ENCODE measurements around the gene POLR2E.
"Not testable (repeated sequence)": the region's sequence is repeated elsewhere in the genome, so short reads cannot be mapped to it uniquely, and the experiment has no call there.

POLR2E gene

DNA sequence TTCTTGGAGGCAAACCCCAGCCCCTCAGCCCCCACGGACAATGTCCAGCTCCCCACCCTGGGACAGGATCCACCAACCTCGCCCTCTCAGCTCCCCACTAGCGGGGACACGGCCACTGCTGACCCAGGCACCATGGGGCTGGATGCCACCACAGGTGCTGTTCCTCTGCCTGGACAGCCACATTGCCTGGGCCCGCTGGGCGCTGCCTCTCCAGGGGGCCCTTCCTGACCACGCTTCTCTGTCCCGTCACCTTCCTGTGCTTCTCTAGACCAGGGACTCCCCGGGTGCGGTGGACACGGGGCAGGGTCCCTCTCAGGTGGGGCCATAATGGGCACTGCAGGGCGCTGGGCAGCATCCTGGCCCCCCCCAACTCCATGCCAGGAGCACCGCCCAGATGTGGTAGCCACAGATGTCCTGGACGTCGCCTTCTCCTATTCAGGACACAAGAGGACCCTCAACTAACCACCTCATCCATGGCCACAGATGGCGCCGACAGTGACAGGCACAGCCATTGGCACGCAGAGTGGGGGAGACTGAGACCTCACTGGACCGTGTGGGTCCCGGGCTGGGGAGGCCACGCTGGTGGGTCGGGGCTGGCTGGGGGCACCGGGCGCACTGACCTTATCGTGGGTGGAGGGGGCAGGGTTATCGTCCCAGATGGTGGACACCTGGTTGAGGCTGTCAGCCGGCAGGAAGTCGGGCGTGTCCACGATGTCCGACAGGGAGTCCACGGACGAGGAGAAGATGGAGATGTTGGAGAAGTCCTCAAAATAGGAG, 32.0 kb upstream of the POLR2E start:
- no peak for DNase-seq (ENCODE audit: low read depth in 1 of 2, low spot score in 1 of 2)

DNA sequence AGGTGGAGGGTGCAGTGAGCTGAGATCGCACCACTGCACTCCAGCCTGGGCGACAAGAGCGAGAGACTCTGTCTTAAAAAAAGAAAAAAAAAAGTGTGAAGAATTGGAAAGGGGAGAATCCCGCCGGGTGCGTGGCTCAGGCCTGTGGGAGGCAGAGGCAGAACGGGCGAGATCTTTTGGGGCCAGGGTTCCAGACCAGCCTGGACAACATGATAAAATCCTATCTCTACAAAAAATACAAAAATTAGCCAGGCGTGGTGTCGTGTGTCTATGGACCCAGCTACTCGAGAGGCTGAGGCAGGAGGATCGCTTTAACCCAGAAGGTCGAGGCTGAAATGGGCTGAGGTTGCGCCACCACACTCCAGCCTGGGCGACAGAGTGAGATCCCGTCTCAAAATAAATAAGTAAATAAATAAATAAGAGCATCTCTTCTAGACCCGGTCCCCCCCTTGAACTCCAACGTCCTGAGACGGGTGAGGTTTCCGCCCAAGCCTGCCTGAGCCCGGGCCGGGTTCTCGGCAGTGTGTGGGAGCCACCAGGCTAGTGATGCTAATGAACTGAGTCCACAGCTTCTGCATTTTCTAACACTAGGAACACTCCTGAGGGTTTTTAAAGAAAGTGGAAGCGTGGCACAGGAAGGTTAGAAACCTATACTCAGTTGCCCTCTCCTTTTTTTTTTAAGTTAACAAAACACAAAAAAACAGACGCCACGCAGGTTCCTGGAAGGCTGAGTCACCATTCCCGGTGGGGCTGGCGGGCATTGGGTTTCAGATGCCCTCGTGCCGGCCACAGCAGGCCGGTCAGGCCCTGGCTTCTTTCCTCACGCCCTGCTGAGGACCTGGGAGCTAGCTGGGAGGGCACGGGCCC, 30.7 kb upstream of the POLR2E start:
- DNase-seq (ENCODE audit: low read depth in 1 of 2, low spot score in 1 of 2): no peak

DNA sequence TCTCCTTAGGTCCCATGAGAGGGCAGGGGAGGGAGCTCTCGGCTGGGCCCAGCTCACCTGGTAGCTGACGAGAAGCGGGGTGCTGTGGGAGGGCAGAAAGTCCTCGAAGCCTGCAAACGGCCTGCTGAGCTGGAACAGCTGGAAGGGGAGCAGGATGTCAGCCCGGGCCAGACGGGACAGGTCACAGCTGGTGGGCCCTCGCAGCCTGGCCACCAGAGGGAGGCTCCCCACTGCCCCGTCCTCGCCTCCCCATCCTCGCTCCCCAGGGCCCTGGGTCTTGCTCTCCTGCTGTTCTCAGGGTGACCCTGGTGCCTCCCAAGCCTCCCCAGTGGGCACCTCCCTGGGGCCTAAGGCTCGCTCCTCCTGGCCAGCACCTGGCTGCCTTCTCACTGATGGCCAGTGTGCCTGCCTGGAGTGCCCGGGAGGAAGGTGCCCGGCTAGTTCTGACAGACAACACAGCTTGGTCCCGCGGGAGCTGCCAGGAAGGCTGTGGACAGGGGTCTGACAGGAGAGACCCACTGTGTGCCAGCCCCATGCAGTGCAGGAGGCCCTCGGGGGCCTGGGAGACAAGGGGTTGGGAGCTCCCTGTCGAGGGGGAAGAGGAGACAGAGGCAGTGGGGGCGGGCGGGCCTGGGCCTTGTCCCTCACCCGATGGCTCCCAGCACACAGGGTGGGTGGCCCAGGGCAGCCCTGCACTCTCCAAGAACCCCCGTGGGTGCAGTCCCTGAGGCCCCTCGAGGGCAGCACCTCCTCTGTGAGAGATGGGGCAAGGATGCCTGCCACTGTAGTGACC, 28.9 kb upstream of the POLR2E start:
- no peak for DNase-seq (ENCODE audit: low read depth in 1 of 2, low spot score in 1 of 2)

DNA sequence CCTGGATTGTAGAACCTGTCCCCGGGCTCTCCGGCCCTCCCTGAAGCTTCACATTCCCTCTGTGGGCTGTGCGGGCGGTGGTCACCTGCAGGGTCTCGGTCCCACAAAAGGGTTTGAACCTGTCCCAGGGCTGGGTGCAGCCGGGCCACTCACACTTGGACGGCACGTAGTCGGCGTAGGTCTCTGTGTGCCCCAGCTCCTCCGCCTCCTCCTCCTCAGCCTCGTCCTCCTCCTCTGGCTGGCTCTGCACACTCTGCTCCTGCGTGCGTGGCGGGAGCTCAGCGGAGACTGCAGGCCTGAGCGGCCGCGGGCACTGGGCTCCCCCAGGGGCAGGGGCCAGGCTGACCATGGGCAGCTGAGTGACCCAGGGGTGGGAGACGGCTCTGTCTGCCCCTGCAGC, 28.2 kb upstream of the POLR2E start:
- no peak for DNase-seq (ENCODE audit: low read depth in 1 of 2, low spot score in 1 of 2)

DNA sequence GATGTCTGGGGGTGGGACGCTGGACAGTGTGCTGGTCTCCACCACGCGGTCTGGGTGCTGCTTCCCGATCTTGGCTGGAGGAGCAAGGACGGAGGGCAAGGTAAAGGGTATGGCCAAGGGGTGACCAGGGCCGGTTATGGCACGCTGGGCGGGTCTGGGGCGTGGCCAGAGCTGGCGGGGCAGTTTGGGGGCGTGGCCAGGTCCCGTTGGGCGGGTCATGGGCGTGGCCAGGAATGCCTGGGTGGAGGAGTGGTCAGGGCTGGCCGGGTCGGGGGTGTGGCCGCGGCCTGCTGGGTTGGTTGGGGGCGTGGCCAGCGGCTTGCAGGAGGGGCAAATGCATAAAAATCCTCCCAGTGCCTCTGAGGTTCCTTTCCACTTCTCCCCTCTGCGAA, 27.8 kb upstream of the POLR2E start:
- DNase-seq (ENCODE audit: low read depth in 1 of 2, low spot score in 1 of 2): no peak

DNA sequence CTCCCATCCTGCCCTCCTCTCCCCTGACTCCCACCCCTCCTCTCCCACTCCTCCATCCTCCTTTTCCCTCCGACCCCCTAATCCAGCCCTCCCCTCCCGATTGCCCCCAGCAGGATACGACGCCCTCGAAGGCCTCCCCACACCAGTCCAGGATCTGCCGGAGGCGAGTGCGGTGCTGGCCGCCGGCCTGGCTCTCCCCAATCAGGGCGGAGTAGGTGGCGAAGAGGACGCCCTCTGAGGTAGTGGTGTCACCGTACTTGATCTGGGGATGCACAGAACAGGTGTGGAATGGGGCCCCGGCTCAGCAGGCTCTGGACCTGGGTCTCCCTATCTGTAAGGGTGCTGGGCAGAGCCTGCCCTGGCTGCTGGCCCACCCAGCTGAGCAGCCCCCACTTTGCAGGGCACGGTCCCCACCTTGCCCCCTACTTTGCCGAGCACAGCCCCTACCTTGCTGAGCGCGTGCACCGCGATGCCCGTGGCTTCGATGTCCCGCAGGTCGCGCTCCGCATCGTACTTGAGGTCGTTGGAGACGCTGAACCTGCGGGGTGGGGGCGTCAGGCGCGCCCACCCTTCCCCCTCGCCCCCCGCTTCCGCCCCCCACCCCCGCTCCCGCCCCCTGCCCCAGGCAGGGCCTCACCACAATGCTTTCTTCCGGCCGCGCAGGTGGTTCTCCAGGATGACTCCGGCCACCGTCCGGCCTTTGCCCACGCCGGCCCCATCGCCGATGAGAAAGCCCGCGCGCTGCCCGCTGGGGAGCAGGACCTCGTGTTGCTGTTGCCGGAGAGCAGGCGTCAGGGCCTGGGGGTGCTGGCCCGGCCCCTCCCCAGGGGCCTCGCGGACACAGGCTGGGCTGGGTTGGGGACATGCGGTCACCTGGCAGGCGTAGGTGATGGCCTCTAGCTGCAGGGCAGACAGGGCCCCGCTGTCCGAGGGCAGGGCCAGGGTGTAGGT, 27.1 kb upstream of the POLR2E start:
- no peak for DNase-seq (ENCODE audit: low read depth in 1 of 2, low spot score in 1 of 2)

DNA sequence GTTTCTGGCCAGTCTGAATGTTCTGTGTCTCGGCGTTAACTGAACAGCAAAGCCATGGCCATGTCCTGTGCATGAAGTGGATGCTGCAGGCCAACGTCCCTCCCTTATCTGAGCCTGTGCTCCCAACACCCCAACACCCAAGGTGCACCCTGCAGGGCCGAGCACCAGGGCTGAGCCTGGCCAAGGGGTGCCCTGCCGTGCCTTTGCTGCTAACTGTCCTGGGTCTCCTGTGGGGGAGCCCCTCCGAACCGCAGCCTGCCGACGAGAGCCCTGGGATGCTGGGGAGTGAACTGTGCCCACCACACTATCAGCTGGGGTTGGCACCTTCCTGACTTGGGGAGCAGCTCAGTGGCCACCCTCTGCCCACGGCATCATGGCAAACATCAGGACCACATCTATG, 26.2 kb upstream of the POLR2E start:
- DNase-seq (ENCODE audit: low read depth in 1 of 2, low spot score in 1 of 2): no peak

DNA sequence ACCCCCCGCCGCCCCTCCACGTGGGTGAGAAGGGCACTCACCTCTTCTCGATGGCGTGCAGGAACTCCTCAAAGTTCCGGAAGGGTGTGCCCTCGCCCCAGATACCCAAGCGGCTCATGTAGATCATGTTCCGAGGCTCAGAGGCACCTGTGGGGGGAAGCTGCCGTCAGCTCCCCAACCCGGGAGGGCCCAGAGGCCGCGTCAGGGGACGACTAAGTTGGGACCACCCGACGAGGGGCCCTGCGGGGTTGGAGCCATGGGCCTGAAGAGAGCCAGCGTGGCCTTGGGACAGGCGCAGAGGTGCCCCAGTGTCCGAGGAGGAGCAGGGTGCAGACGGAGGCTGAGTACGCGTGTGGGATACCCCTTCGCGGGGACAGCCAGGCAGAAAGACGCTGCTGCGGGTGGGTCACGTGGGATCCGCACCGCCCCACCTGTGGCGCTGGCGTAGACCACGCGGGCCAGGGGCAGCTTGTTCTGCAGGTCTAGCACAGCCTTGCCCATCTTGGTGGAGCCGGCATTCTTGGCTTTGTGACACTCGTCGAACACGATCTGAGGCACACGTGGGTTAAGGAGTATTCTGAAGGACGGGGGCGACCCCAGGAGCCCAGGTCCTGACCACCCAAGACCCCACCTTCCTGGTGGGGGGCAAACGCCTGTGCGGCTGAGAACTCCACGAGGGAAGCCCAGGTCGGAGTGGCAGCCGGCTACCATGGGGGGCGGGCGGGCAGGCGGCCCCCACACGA, 24.5 kb upstream of the POLR2E start:
- no peak for DNase-seq (ENCODE audit: low read depth in 1 of 2, low spot score in 1 of 2)

DNA sequence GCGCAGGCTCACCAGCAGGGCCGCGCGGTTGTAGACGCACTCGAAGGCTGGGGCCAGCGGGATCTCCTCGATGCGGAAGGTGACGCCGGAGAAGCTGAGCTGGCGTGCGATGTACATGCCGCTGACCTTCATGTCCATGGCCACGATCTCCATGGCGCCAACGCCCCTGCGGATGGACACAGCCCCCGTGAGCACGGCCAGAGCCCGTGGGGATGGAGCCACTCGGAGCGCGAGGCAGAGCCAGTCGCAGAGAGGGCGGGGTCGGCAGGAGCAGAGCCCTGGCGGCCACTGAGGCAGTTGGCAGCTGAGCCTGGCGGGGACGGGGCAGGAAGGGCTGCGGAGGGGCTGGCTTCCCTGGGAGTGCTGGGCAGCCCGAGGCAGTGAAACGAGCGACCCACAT, 23.8 kb upstream of the POLR2E start:
- no peak for DNase-seq (ENCODE audit: low read depth in 1 of 2, low spot score in 1 of 2)

DNA sequence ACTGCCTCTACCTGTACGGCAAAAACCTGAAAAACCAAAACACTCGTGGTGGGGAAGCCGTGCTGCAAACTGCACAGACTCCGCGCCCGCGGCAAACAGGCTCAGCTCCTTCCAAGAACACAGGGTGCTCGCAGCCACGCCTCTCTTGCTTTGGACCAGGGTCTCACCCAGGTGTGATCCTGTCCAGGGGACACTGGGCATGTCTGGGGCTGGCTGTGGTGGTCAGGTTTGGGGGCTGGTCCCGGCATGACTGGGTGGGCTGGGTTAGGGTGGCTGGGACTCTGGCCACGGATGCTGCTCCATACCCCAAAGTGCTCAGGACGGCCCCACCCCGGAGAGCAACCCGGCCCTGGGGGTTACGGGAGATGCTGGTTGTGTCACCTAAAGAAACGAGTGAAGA, 22.5 kb upstream of the POLR2E start:
- no peak for DNase-seq (ENCODE audit: low read depth in 1 of 2, low spot score in 1 of 2)

DNA sequence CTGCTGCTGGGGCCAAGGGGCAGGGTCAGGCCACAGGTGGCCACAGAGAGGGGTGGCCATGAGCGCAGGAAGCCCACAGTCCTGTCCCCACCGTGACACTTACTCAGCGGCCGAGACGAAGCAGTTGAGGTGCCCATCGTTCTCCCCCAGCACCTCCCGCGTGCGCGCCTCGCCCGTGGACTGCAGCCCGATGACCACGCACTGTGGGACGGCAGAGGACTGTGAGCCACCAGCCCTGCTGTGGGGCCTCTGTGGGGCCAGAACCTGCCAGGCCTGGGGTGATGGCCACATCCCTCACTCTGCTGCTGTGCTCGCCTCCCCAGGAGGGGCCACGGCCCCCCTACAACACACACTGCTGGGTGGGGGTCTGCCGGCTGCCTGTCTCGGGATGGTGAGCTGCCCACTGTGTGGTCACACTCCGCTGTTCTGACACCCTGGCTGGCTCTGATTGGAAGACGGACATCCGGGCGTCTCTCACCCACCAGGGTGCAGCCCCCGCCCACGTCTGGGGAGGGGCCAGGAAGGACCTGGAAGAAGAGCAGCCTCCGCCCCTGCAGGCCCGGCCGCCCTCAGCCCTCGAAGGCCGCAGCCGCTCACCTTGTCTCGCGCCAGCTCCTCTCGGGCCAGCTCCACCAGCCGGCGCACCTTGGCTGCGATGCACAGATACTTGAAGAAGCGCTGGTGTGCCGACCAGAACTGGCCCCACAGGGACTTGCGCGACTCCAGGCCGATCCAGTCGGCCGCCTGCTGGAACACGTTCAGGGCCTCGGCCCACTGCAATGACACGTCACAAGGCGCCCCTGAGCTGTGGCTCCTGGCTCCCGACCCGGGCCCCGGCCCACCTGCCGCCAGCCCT, 21.8 kb upstream of the POLR2E start:
- DNase-seq (ENCODE audit: low read depth in 1 of 2, low spot score in 1 of 2): no peak

DNA sequence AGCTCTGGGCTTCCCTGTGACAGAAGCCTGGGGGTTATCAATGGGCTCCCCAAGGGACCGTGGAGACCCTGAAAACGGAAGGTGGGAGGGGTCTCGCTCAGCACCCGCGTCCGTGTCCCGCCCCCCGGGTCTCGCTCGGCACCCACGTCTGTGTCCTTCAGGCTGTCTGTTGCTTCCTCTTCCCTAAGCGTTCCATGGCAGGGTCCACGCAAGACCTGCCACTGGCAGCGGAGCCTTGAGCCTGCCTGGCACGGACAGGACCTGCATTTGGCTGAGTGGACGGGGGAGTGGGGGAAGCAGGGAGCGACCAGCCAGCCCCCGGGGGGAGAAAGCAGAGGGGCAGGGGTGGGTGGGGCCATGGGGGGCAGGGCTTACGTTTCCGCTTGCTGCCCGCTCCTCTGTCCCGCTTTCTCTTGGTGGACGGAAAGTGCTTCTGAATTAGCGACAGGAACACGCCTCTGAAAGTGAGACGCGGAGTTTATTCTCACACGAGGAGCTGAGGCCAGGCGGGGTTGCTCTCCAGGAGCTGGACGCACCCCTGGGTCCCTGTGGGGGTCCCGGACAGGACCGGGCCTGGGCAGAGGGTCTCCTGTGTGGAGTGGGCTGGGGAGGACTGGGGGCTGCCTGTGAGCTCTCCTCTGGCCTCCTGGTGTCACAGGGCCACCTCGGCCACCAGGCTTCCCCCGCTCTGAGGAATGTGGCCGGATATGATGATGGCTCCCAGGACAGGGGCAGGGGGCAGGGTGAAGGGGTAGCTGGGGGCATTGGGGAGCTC, 20.7 kb upstream of the POLR2E start:
- DNase-seq (ENCODE audit: low read depth in 1 of 2, low spot score in 1 of 2): no peak

DNA sequence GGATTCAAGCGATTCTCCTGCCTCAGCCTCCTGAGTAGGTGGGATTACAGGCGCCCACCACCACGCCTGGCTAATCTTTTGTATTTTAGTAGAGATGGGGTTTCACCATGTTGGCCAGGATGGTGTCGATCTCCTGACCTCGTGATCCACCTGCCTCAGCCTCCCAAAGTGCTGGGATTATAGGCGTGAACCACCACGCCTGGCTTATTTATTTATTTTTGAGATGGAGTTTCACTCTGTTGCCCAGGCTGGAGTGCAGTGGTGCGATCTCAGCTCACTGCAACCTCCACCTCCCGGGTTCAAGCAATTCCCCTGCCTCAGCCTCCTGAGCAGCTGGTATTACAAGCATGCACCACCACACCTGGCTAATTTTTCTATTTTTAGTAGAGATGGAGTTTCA, 19.6 kb upstream of the POLR2E start:
- not testable (repeated sequence) for DNase-seq (ENCODE audit: low read depth in 1 of 2, low spot score in 1 of 2)

DNA sequence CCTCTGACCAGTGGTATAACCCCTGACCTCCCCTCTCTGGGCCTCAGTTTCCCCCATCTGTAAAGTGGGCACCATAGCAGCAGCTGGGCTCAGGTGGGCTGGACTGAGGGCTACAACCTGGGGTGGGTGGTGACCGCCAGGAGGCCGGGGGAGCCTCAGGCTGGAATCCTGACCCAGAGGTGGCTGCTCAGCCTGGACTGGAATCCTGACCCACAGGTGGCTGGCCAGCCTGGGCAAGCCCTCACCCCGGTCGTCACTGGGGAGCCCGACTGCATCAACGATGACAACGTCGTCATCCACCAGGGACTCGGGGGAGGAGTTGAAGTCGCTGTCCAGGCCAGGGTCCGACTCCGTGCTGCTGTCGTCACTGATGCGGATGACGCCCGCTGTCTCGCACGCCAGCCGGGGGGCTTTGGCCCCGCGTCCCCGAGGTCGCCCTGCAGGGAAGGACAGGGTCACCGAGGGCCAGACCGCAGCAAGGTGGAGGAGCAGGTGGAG, 18.9 kb upstream of the POLR2E start:
- no peak for DNase-seq (ENCODE audit: low read depth in 1 of 2, low spot score in 1 of 2)

DNA sequence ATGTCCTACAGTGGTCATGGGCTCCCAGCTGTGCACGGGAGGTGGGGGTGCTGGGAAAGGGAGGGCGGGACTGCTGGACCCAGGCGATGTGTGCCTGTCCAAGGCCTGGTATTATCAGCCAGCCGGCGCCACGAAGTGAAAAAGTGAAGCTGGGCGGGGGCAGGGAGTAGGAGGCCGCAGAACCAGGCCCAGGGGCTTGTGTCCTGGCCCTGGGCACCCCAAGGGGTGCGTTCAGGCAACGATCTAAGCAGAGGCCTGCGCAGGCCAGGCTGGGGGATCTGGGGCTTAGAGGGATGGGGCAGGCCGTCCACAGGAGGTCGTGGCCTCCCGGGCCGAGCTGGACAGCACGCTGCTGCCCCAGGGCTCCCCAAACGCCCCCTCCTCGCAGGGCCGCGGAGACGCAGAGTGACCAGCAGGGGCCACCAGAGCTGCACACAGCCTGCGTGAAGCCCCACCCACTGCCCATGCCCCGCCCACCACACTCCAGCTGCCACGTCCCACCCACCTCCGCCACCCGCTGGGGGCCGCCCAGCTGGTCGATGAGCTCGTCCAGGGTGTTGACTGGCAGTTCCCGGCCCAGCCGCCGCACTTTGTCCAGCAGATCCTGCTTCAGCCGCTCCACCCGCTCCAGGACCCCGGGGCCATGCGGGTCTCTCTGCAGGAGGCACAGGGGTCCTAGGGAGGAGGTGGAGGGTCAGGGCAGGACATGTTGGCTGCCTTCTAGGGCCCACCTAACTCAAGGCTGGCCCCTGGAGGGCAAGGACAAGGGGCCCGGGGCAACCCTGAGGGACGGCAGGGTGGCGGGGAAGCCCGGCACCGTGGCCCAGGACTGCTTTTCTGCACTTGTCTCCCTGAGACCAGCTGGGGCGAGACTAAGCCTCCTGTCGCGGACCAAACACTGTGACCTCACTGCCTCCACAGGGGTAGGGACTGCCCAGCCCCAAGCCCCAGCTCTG, 18.1 kb upstream of the POLR2E start:
- DNase-seq (ENCODE audit: low read depth in 1 of 2, low spot score in 1 of 2): peak; percentile 57 to 78

DNA sequence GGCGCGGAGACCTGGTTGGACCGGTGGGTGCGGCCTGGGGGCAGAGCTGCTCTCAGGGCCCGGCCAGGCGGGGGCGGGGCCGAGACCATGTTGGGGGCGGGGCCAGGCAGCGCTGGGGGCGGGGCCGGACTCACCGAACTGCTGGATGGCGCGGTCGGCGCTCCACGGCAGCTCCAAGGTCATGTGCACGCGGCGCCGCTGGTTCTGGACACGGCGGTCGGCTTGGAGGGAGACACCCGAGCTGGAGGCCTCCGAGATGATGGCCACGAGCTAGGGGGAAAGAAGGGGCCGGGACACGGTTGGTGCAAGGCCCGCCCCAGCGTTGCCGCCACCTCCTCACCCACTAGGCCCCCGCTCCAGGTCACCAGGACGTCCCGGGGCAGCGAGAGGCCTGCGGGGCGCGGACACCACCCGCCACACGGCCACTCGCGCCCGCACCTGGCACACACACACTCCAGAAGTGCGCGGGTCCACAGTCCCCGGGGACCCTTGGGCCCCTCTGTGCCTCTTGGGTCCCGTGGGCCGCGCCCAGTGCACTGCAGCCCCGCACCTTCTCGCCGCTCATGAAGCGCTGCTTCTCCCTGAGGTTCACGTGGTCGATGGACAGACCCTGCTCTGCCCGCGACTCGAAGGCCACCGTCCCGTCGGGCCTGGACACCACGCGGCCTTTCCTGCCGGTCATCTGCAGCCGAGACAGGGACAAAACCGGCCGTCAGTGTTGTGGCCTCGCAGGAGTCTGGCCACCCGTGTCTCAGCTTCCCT, 17.3 kb upstream of the POLR2E start:
- DNase-seq (ENCODE audit: low read depth in 1 of 2, low spot score in 1 of 2): no peak
